GM18858 (cell line): ENCODE measurements around the gene ACOT7.
"Not testable (repeated sequence)": the region's sequence is repeated elsewhere in the genome, so short reads cannot be mapped to it uniquely, and the experiment has no call there.

Experiments used
- ATAC-seq: cut with Tn5 transposase; IDR thresholded peaks from one replicate; pipeline ENCODE4 v1.9.1; 2021; ENCODE audit not compliant: unreplicated experiment

ACOT7 gene

DNA sequence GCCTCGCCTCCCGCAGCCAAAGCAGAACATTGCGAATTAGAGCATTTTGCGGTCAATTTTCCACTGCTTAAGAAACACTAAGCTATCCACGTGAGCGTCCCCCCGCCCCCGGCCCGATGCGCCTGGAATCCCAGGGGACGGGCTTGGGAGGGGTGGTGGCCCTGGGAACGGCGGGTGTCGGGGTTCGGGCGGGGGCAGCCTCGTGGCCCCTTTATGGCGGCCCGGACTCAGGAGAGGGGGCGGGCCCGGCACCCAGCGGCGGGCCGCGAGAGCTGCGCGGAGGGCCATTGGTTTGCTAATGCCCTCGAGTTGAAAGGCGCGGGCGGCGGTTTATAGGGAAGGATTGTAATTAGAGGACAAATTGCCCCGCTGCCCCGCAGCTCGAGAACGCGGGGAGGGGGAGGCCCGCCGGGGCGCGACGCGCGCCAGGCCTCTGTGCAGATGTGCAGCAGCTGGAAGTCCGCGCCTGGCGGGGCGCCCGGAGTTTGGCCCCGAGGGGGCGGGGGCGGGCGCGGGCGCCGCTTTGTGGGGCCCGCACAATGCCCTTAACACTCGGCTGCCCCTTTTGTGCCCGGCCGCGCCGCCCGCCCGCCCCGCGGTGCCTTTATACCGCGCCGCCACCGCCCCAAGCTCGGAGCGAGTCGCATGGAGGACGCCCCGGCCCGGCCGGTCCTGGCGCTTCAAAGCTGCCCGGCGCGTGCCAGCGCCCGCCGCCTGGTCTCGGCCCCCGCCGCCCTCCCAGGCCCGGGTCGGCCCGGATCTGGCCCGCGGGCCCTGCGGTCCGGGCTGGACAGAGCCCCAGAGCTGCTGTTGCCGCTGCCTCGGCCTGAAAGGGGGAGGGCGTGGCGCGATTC lies 151.5 kb downstream of the ACOT7 start:
- no peak for ATAC-seq

- ATAC-seq: no peak
Measured at GRCh38 chr1:6241107-6241886, 152.3 kb downstream of the ACOT7 start.

DNA sequence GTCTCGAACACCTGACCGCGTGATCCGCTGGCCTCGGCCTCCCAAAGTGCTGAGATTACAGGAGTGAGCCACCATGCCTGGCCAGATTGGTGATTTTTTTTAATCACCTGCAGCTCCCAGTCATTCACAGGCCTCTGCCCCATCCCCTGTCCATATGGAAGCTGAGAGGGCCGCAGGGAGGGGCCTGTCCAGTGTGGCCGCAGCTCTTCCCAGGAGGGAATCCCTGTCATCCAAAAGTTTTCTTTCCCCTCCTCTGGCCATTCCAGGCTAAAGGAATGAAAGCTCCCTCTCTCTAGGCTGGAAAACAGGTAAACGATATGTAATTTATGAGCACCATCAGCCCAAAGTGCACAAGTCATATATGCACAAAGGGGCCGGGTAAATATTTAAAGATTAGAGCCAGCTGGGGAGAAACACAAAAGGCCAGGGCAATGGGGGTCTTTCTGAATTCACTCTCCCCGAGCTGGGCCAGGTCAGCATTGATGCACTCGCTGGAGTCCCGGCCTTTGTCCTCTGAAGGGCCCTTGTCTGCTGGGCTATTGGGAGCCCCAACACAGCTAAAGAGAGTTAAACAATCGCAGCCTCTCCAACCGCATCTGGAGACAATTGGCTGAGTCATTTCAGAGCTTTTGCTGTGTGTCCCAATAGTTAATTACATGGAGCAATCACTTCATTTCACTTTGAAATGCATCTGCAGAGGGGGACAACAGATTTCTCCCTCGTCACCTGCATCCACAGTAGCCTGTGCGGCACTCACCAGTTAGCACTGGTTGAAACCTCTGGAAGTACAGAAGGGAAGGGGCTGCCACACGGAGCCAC lies 153.4 kb downstream of the ACOT7 start:
- ATAC-seq: no peak

- no peak for ATAC-seq
Measured at GRCh38 chr1:6239213-6239752, 154.3 kb downstream of the ACOT7 start.

DNA sequence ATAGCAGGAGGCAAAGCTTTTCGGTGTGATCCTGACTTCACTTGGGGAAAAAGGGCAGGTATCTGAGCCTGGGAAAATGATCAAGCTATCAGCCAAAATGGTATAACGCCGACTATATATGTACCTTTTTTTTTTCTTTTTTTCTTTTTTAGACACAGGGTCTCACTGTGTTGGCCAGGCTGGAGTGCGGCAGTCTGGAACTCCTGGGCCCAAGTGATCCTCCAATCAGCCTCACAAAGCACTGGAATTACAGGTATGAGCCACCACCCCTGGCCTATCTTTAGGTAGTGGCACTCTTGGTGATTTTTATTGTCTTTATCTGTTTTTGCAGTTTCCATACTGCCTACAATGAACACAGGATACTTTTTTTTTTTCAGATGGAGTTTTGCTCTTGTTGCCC lies 156.5 kb downstream of the ACOT7 start:
- no peak for ATAC-seq

- ATAC-seq: peak; percentile 18
Measured at GRCh38 chr1:6235296-6235677, 158.3 kb downstream of the ACOT7 start.

DNA sequence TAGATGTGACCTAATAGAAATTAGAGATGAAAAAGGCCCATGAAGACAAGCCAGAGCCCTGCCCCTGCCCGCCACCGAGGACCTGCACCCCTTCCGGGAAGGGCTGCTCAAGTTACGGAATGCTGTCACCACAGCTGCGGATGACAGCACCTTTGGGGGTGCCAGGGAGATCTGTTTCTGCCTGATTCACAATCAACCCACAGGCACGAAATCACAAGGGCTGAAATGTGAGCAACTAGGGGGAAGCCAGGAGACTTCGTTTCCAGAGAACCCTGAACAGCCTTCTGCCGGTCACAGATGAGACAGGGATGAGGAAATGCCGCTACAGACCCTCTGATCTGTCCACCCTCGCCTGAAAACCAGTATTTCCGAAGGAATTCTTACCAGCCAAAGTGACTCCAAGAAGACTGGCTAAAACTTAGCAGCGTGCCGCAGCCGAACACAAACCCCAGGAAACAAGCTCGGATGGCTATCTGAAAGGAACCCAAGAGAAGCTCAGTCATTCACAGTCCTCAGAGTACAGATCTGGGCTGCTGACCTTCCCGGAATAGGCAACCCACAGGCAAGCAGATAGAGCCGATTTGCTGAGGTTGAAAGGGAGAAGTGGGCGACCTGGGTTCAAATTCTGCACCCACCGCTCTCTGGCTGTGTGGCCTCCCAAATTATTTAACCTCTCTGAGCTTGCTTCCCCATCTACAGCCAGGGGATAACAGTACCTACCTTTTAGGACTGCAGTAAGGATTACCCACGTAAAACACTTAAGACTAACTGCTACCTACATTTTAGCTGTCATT lies 158.9 kb downstream of the ACOT7 start:
- ATAC-seq: no peak

DNA sequence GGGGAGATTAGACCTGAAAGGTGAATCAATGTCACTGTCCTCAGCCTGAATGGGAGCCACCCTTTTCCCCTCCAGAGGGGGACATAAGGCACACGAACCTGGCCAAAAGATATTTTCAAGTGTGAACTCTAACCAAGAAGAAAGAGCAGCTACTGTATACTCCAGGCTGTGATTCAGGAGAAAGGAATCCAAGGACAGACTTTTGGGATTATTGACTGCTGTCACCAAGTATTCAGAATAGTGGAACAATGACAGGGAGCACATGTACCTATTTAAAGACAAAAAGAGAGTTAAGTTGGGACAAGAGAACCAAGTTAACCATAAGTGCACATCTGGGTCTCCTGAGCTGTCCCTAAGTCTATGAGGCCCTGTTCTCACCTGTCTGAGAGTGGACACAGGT lies 160.2 kb downstream of the ACOT7 start:
- ATAC-seq: no peak

DNA sequence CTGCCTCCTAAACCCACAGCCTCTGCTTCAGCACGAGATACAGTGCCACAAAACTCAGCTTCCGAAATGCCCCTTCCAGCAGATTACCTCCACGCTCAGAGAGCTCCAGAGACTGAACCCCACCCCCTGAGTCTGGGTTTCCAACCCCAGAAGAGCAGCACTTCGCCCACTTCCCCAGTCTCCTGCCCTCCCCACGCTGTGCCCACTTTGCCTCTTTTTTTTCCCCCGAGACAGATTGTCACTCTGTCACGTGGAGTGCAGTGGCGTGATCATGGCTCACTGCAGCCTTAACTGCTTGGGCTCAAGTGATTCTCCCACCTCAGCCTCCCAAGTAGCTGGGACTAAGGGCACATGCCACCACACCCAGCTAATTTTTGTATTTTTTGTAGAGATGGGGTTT lies 167.9 kb downstream of the ACOT7 start:
- no peak for ATAC-seq

GRCh38 chr1:6224718-6225117 lies 168.8 kb downstream of the ACOT7 start:
- ATAC-seq: no peak

DNA sequence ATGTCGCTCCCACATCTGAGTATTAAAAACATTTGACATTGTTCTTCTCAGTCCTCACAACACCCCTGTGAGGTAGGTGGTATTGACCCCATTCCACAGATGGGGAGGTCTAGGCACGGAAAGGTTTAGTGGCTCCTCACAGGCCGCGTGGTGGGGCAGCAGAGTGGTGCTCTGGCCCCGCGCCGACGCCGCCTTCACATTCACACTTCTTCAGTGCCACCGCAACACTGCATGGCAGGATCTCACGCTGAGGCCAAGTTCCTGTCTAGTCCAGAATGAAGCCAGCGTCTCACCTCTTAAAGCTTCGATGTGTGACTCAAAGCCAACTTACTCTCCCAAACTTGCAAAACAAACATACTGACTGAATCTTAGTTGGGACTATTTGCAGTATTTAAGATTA lies 169.9 kb downstream of the ACOT7 start:
- no peak for ATAC-seq

DNA sequence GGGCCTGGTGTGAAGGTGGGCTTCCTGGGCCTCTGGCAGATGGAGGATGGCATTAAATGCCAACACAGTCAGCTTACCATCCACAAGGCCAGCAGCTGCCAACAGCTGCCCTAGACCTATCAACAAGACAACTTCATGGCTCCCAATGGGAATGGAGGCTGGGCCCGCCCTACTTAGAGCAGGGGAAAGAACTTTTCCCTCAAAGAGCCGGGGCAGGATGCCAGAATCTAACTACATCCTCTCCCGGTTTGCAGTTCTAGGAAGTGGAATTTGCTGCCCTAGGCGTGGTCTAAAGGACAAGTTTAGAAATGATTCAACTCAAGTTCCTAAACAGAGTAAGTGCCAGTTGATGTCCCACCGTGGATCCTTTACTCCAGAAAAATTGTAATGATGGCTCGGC lies 170.9 kb downstream of the ACOT7 start:
- no peak for ATAC-seq

DNA sequence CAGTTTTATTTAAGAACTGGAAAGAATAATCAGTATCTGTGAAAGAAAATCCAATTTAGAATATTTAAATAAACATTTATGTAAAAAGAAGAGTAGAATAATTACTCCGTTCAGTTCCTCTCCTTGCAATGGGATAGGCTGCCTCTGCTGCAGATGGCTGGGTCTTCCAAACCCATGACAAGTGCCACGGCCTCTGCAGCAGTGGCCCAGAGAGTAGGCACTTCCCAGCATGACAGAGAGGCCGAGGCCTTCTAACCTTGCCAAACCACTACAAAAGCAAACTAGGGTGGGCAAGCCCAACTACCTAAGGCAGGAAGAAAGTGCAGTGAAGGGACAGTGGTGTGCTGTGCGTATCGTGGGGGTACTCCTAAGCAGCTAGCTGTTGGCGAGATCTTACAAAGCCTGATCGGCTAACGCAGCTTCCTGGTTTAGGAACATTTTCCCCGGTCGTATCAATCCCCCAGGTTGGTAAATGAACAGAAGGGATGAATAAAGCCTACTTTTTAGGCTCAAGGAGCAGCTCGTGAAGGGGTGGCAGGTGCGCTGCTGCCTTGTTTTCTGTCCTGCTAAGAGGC lies 172.3 kb downstream of the ACOT7 start:
- ATAC-seq: no peak

DNA sequence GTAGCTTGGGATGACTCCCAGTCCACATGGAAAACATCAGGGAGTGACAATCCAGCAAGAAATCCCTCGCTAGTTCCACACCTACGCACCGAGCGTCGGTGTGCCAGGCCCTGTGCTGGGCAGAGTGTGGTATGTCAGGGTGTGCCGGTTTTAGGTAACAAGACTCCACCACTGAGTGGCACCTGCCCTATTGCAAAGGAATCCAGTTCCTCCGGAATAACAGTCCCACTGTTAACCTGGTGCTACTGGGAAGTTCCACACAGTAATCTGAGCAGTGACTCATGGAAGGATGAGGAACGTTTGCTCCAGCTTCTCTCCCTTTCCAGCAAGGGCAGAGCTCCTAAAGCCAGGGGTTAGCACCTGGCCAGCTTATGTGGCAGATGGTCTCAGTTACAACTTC lies 173.3 kb downstream of the ACOT7 start:
- ATAC-seq: no peak

- ATAC-seq: not testable (repeated sequence)
Measured at GRCh38 chr1:6219641-6220040, 173.9 kb downstream of the ACOT7 start.

DNA sequence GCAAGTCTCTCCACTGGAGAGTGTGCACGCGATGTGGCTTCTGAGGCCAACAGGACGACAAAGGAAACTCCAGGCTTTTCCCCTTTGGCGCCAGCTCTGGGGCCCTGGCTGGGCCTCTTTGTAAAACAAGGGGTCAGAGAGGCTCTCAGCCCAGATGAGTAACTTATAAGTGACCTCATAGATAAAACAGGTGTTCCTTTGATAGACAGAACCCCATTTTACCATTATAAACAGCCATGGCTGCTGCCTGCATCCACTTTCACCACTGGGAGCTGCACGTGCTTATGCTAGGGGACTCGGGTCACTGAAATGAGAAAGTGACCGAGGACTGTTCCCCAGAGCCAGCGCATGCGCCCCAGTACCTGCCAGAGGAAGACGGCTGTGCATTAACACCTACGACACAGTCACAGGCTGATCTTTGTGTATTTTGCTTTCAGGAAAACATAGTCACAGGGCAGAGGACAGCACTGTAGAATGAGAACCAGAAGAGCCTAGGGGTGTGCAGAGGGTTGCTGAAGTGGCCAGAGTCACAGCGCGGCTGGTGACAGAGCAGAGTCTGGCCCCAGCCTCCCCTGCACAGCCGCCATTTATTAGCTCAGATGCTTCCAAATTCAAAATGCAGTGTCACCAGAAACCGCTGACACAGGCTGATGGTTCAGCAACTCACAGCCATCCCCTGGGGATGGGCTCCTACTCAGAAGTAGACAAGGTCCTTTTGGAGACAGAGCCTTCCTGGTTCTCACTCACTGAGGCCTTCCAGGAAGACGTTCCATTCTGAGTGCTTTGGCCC lies 175.0 kb downstream of the ACOT7 start:
- no peak for ATAC-seq
